HCT116 (cell line): ENCODE data around the gene ZNF785. TPM values are rescaled to one million over a fixed set of nuclear protein-coding genes. Genes with fewer than 3 reads are reported as not detected.

ENCODE experiments used
- ATAC-seq: fragments of 200-7000 bp; cut with Tn5 transposase; 2 replicates; pipeline ENCODE4 v1.9.1; 2020; ENCODE audit warnings: mild to moderate bottlenecking, moderate library complexity
- BruUV-seq: library from RNA; stranded (reverse); fragments of 400-500 nt; replicated peaks from 2 replicates; lab custom pipeline; 2021; lab: Mats Ljungman, UMichigan
- CTCF ChIA-PET: fragments of 300-600 bp; sonication (Branson Sonifier 250); formaldehyde crosslinking; loops from one replicate; lab custom pipeline; 2021; ENCODE audit warnings: antibody characterized with exemption; lab: Charles Lee
- POLR2A ChIA-PET: fragments of 300-600, 350-600 bp; sonication (Branson Sonifier 250); formaldehyde crosslinking; loops from one replicate; lab custom pipeline; 2021; ENCODE audit warnings: antibody characterized with exemption; lab: Charles Lee
- RAD21 ChIA-PET, 2 experiments: fragments of 300-600 bp; sonication (Branson Sonifier 250); formaldehyde crosslinking; loops; one replicate each; lab custom pipeline; 2023; ENCODE audit warnings: low total read pairs in 2 of 2; ENCODE audit not compliant: uncharacterized antibody in 2 of 2, unreplicated experiment in 2 of 2, low non-redundant PET in 1 of 2; lab: Charles Lee
- DNase-seq: peaks from one replicate; pipeline ENCODE4 v3.0.0-alpha.2; 2010; ENCODE audit warnings: low read depth, low spot score
- H2AFZ ChIP-seq: fragments of 200-600 bp; shearing (Covaris generic), sonication (generic); 2 replicates; pipeline ENCODE4 v1.6.1; 2017; ENCODE audit warnings: low read depth, mixed run types, mixed read lengths, antibody characterized with exemption, low read length; ENCODE audit not compliant: poor library complexity, severe bottlenecking
- H3K27ac ChIP-seq: 2 replicates; pipeline ENCODE4 v1.5.1; 2012; ENCODE audit warnings: low read depth, low read length
- H3K27me3 ChIP-seq: fragments of 200-600 bp; sonication (generic); 2 replicates; pipeline ENCODE4 v1.6.1; 2016; ENCODE audit warnings: mixed run types, low read length, mixed read lengths; ENCODE audit not compliant: insufficient read depth
- H3K36me3 ChIP-seq, 2 experiments: fragments of 200-500 bp in 1 of 2; fragments of 200-600 bp in 1 of 2; sonication (Bioruptor generic) in 1 of 2; sonication (generic) in 1 of 2; 2 replicates each; pipeline versions ENCODE4 v1.5.1 to v1.6.1; 2014 to 2016; ENCODE audit warnings: low read length in 2 of 2, inconsistent platforms in 1 of 2, mixed read lengths in 1 of 2, mixed run types in 1 of 2; ENCODE audit not compliant: insufficient read depth in 2 of 2, control insufficient read depth in 1 of 2
- H3K4me1 ChIP-seq, 2 experiments: fragments of 200-600 bp in 1 of 2; sonication (generic) in 1 of 2; 2 replicates each; pipeline versions ENCODE4 v1.5.1 to v1.6.1; 2012 to 2017; ENCODE audit warnings: low read length in 2 of 2, inconsistent platforms in 1 of 2, mild to moderate bottlenecking in 1 of 2, mixed read lengths in 1 of 2, mixed run types in 1 of 2, moderate library complexity in 1 of 2; ENCODE audit not compliant: insufficient read depth in 2 of 2, control insufficient read depth in 1 of 2
- H3K4me2 ChIP-seq: fragments of 200-600 bp; sonication (generic); 2 replicates; pipeline ENCODE4 v1.6.1; 2017; ENCODE audit warnings: mixed run types, low read length, mixed read lengths
- H3K4me3 ChIP-seq, 2 experiments: fragments of 200-600 bp in 1 of 2; sonication (generic) in 1 of 2; replicated peaks in 1 of 2; 2 replicates each; pipeline ENCODE4 v1.5.1; 2011 to 2016; ENCODE audit warnings: low read length in 2 of 2, control low read depth in 1 of 2, low read depth in 1 of 2, mild to moderate bottlenecking in 1 of 2, mixed read lengths in 1 of 2, mixed run types in 1 of 2
- H3K79me2 ChIP-seq: fragments of 200-600 bp; sonication (generic); 2 replicates; pipeline ENCODE4 v1.6.1; 2017; ENCODE audit warnings: mild to moderate bottlenecking, mixed run types, low read length, moderate library complexity, mixed read lengths; ENCODE audit not compliant: insufficient read depth
- H3K9ac ChIP-seq: fragments of 200-600 bp; sonication (generic); 2 replicates; pipeline ENCODE4 v1.6.1; 2016; ENCODE audit warnings: low read length, mixed read lengths
- H3K9me2 ChIP-seq: fragments of 200-600 bp; sonication (generic), shearing (Covaris generic); 2 replicates; pipeline ENCODE4 v1.6.1; 2017; ENCODE audit warnings: mixed run types, mild to moderate bottlenecking, moderate library complexity; ENCODE audit not compliant: insufficient read depth
- H3K9me3 ChIP-seq, 2 experiments: fragments of 200-500 bp in 1 of 2; fragments of 200-600 bp in 1 of 2; sonication (Bioruptor generic) in 1 of 2; sonication (generic) in 1 of 2; 2 replicates each; pipeline ENCODE4 v1.6.1; 2014 to 2017; ENCODE audit warnings: low read length in 2 of 2, mixed read lengths in 2 of 2, inconsistent platforms in 1 of 2, low read depth in 1 of 2, mild to moderate bottlenecking in 1 of 2, mixed run types in 1 of 2, moderate library complexity in 1 of 2; ENCODE audit not compliant: control insufficient read depth in 1 of 2, insufficient read depth in 1 of 2
- H4K20me1 ChIP-seq: fragments of 200-600 bp; sonication (generic), shearing (Covaris generic); 2 replicates; pipeline ENCODE4 v1.6.1; 2017; ENCODE audit warnings: mixed run types, mild to moderate bottlenecking, moderate library complexity; ENCODE audit not compliant: insufficient read depth
- CBX3 ChIP-seq: IDR thresholded peaks from 2 replicates; pipeline ENCODE4 v1.6.1; 2012; ENCODE audit warnings: low read depth
- CEBPB ChIP-seq: IDR thresholded peaks from 2 replicates; pipeline ENCODE4 v1.6.1; 2012; ENCODE audit warnings: low read depth
- CTCF ChIP-seq, 3 experiments: fragments of 200-600 bp in 1 of 3; sonication (generic) in 1 of 3; IDR thresholded peaks in 2 of 3; conservative IDR thresholded peaks in 1 of 3; 2 replicates each; pipeline ENCODE4 v1.5.1; 2012 to 2017; ENCODE audit warnings: low read depth in 2 of 3, low read length in 2 of 3, antibody characterized with exemption in 1 of 3, borderline replicate concordance in 1 of 3, control low read depth in 1 of 3, mild to moderate bottlenecking in 1 of 3, mixed read lengths in 1 of 3, mixed run types in 1 of 3, moderate library complexity in 1 of 3; ENCODE audit not compliant: insufficient read depth in 1 of 3
- ELF1 ChIP-seq: IDR thresholded peaks from 2 replicates; pipeline ENCODE4 v1.6.1; 2012; ENCODE audit warnings: low read depth, borderline replicate concordance
- EZH2 ChIP-seq: fragments of 200-600 bp; sonication (generic); IDR thresholded peaks from 2 replicates; pipeline ENCODE4 v1.6.1; 2017; ENCODE audit warnings: antibody characterized with exemption, mixed run types
- EZH2phosphoT487 ChIP-seq: fragments of 200-600 bp; IDR thresholded peaks from 2 replicates; pipeline ENCODE4 v1.6.1; 2018; ENCODE audit warnings: antibody characterized with exemption, borderline replicate concordance
- FOSL1 ChIP-seq: IDR thresholded peaks from 2 replicates; pipeline ENCODE4 v1.6.1; 2012; ENCODE audit warnings: low read depth
- JUND ChIP-seq: IDR thresholded peaks from 2 replicates; pipeline ENCODE4 v1.6.1; 2012
- POLR2AphosphoS5 ChIP-seq: IDR thresholded peaks from 2 replicates; pipeline ENCODE4 v1.6.1; 2011; ENCODE audit warnings: mild to moderate bottlenecking, low read depth, low read length, moderate library complexity
- RAD21 ChIP-seq: IDR thresholded peaks from 2 replicates; pipeline ENCODE4 v1.6.1; 2012; ENCODE audit warnings: low read depth, mild to moderate bottlenecking
- SIN3A ChIP-seq: IDR thresholded peaks from 2 replicates; pipeline ENCODE4 v1.6.1; 2012; ENCODE audit warnings: low read depth
- SP1 ChIP-seq: IDR thresholded peaks from 2 replicates; pipeline ENCODE4 v1.6.1; 2012; ENCODE audit warnings: low read depth
- TCF7L2 ChIP-seq: IDR thresholded peaks from 2 replicates; pipeline ENCODE4 v1.7.0; 2011; ENCODE audit warnings: borderline replicate concordance, inconsistent platforms; ENCODE audit not compliant: insufficient read depth, insufficient read length; ENCODE audit errors: extremely low read depth
- YY1 ChIP-seq: IDR thresholded peaks from 2 replicates; pipeline ENCODE4 v1.6.1; 2011; ENCODE audit warnings: low read length, low read depth, moderate library complexity, mild to moderate bottlenecking; ENCODE audit not compliant: insufficient replicate concordance; ENCODE audit errors: extremely low read depth
- ZFX ChIP-seq: fragments of 450-650 bp; IDR thresholded peaks from 2 replicates; pipeline ENCODE4 v1.6.1; 2017
- intact Hi-C: fragments of 100-400 bp; cut with micrococcal nuclease; formaldehyde crosslinking; loops from 2 replicates; pipeline ENCODE4 v1.10.0; 2022
- total RNA-seq: library from RNA; stranded (reverse); gene quantifications from one replicate; pipeline ENCODE4 v1.2.1, GENCODE V29; 2021; ENCODE audit not compliant: unreplicated experiment
- TF ChIP-seq, protein P1 (sequence below): IDR thresholded peaks from 2 replicates; pipeline ENCODE4 v1.6.1; 2012; ENCODE audit warnings: low read depth
- TF ChIP-seq, protein P2 (sequence below): IDR thresholded peaks from 2 replicates; pipeline ENCODE4 v1.6.1; 2012
- TF ChIP-seq, protein P3 (sequence below): IDR thresholded peaks from 2 replicates; pipeline ENCODE4 v1.6.1; 2012
- TF ChIP-seq, protein P4 (sequence below): IDR thresholded peaks from 2 replicates; pipeline ENCODE4 v1.6.1; 2011; ENCODE audit warnings: mild to moderate bottlenecking, low read length, moderate library complexity; ENCODE audit not compliant: insufficient replicate concordance; ENCODE audit errors: extremely low read depth

The ZNF785 gene
- total RNA-seq, 1 experiment from 2014 or later, result 0.15 TPM

- no peaks in the 10 kb centered on the region for H3K9me2 ChIP-seq
- H3K9me3 ChIP-seq, result no peaks in the 10 kb centered on the region
- H3K79me2 ChIP-seq, result no peaks in the 10 kb centered on the region
- H3K4me3 ChIP-seq, result no peak overlapping the region
- H3K9ac ChIP-seq, result no peak overlapping the region
- H2AFZ ChIP-seq, result no peak overlapping the region
- intact Hi-C loops, result no loop called here
- ChIA-PET RAD21 (interaction anchor here in 1 of 2 experiments (0.7 kb wide), 1 partner anchor 41 kb away, joined by 6 read pairs; no protein-coding TSS in a partner anchor), CTCF (no interaction called here), POLR2A (no interaction called here)
- H3K36me3 ChIP-seq, result no peaks in the 10 kb centered on the region
- H3K27ac ChIP-seq, result no peak overlapping the region
- TF ChIP-seq EZH2phosphoT487, result no peak
- no peak for TF ChIP-seq CTCF (IDR thresholded peaks at IDR 0.05 in 2 of 3, conservative IDR thresholded peaks at IDR 0.05 in 1 of 3; ENCODE audit: borderline replicate concordance in 1 of 3, insufficient read depth in 1 of 3, low read depth in 2 of 3, low read length in 2 of 3)
- no peak for TF ChIP-seq YY1
- no peak for TF ChIP-seq RAD21
- TF ChIP-seq, protein P1, sequence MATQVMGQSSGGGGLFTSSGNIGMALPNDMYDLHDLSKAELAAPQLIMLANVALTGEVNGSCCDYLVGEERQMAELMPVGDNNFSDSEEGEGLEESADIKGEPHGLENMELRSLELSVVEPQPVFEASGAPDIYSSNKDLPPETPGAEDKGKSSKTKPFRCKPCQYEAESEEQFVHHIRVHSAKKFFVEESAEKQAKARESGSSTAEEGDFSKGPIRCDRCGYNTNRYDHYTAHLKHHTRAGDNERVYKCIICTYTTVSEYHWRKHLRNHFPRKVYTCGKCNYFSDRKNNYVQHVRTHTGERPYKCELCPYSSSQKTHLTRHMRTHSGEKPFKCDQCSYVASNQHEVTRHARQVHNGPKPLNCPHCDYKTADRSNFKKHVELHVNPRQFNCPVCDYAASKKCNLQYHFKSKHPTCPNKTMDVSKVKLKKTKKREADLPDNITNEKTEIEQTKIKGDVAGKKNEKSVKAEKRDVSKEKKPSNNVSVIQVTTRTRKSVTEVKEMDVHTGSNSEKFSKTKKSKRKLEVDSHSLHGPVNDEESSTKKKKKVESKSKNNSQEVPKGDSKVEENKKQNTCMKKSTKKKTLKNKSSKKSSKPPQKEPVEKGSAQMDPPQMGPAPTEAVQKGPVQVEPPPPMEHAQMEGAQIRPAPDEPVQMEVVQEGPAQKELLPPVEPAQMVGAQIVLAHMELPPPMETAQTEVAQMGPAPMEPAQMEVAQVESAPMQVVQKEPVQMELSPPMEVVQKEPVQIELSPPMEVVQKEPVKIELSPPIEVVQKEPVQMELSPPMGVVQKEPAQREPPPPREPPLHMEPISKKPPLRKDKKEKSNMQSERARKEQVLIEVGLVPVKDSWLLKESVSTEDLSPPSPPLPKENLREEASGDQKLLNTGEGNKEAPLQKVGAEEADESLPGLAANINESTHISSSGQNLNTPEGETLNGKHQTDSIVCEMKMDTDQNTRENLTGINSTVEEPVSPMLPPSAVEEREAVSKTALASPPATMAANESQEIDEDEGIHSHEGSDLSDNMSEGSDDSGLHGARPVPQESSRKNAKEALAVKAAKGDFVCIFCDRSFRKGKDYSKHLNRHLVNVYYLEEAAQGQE, result no peak
- TF ChIP-seq SIN3A, result no peak
- TF ChIP-seq, protein P2, sequence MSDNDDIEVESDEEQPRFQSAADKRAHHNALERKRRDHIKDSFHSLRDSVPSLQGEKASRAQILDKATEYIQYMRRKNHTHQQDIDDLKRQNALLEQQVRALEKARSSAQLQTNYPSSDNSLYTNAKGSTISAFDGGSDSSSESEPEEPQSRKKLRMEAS, result no peak
- no peak for TF ChIP-seq ELF1
- TF ChIP-seq ZFX, result no peak
- TF ChIP-seq CBX3, result no peak
- TF ChIP-seq EZH2, result no peak
- TF ChIP-seq SP1, result no peak
- TF ChIP-seq FOSL1, result no peak
- TF ChIP-seq JUND, result no peak
- no peak for TF ChIP-seq CEBPB
- TF ChIP-seq, protein P3, sequence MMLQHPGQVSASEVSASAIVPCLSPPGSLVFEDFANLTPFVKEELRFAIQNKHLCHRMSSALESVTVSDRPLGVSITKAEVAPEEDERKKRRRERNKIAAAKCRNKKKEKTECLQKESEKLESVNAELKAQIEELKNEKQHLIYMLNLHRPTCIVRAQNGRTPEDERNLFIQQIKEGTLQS, result no peak
- no peak for TF ChIP-seq POLR2AphosphoS5
- TF ChIP-seq, protein P4, sequence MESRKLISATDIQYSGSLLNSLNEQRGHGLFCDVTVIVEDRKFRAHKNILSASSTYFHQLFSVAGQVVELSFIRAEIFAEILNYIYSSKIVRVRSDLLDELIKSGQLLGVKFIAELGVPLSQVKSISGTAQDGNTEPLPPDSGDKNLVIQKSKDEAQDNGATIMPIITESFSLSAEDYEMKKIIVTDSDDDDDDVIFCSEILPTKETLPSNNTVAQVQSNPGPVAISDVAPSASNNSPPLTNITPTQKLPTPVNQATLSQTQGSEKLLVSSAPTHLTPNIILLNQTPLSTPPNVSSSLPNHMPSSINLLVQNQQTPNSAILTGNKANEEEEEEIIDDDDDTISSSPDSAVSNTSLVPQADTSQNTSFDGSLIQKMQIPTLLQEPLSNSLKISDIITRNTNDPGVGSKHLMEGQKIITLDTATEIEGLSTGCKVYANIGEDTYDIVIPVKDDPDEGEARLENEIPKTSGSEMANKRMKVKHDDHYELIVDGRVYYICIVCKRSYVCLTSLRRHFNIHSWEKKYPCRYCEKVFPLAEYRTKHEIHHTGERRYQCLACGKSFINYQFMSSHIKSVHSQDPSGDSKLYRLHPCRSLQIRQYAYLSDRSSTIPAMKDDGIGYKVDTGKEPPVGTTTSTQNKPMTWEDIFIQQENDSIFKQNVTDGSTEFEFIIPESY, result no peak
- TF ChIP-seq TCF7L2, result no peak
- no peaks in the 10 kb centered on the region for H3K27me3 ChIP-seq
- peaks cover 4 to 17% of the 10 kb centered on the region in 2 experiments; a peak in 2 of 4 replicates for H3K4me1 ChIP-seq
- no peak for ATAC-seq
- BruUV-seq, result no TSS peak
- no peaks in the 10 kb centered on the region for H4K20me1 ChIP-seq
- no peak for DNase-seq
- H3K4me2 ChIP-seq, result no peak overlapping the region
Observed at GRCh38 chr16:30567160-30567990, 18.1 kb downstream of the ZNF785 start.
